GM13976 (cell line): ENCODE data around the gene RBM8A.

Experiments used
- DNase-seq: peaks from one replicate; pipeline ENCODE4 v3.0.0; 2012; ENCODE audit warnings: low spot score
- CTCF ChIP-seq: IDR thresholded peaks from 2 replicates; pipeline ENCODE4 v1.5.1; 2012; ENCODE audit warnings: borderline replicate concordance, mild to moderate bottlenecking; ENCODE audit not compliant: insufficient read depth; ENCODE audit errors: extremely low read depth, missing control alignments, control extremely low read depth
- in situ Hi-C: fragments of 300-500 bp; cut with MboI; formaldehyde crosslinking; loops from one replicate; pipeline ENCODE4 v1.12.0; 2022; ENCODE audit warnings: low sequenced_read_pairs, mixed read lengths, inconsistent platforms; ENCODE audit not compliant: unreplicated experiment

The RBM8A gene

DNA sequence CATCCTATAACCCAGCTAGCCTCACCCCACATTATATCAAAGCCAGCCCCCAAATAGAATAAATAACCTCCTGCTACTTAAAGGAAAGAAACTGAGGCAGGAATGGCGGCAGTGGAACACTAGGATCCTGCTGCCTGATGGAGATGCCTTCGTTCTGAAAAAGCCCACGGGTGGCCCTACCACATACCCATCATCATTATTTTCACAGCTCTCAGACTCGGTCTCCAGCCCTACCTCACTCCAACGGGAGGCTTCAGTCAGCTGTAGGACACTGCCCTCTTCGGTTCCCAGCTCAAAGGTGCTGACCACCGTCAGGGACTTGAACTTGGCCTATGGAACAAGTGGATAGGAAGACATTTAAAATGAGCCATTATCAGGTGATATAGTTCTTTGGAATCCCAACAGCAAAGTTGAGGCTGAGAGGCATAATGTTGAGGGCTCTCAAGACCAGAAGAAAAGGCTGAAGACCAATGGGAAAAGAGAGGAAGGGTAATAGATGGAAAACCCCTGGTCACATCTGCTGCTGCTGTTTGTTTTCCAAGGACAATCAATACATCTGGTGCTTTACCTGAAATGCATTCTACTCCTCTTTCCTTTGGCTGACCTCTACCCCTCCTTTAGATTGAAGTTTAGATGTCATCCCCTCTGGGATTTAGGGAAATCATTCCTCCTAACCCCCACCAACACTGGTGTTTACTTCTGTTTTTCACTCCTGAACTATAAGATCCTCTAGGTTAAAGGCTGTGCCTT, 33.8 kb downstream of the RBM8A start:
- in situ Hi-C loops: loop anchor here (10.0 kb wide), 1 partner anchor 111 kb away; no protein-coding TSS in a partner anchor
- no peak for TF ChIP-seq CTCF
- no peak for DNase-seq

GRCh38 chr1:145892486-145893087, 34.7 kb downstream of the RBM8A start:
- in situ Hi-C loops: loop anchor here (10.0 kb wide), 1 partner anchor 112 kb away; no protein-coding TSS in a partner anchor
- no peak for DNase-seq
- no peak for TF ChIP-seq CTCF

GRCh38 chr1:145891587-145892485, 35.4 kb downstream of the RBM8A start:
- in situ Hi-C loops: loop anchor here (10.0 kb wide), 1 partner anchor 113 kb away; no protein-coding TSS in a partner anchor
- peak; percentile 85 for TF ChIP-seq CTCF
- DNase-seq: peak; percentile 75

DNA sequence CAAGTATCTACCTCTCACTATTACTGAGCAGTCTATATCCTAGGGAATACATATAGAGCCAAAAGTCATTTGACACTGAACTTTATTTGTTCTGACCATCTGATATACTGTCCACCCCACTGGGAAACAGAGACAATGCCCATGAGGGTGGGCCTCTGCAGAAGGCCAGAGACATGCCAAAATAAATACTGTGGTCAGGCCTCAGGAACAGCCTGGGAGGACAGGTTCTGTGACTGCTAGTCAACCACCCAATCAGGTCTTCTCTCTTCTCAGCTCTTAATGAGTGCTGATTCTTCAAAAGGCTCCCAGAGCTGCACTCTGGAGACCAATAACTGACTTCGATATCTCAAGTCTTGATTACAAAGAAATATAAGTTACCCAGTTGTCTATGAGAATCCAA, 36.1 kb downstream of the RBM8A start:
- in situ Hi-C loops: loop anchor here (10.0 kb wide), 1 partner anchor 114 kb away; no protein-coding TSS in a partner anchor
- DNase-seq: no peak

GRCh38 chr1:145889722-145890121, 37.6 kb downstream of the RBM8A start:
- in situ Hi-C loops: loop anchor here (10.0 kb wide), 1 partner anchor 115 kb away; no protein-coding TSS in a partner anchor
- DNase-seq: no peak
- no peak for TF ChIP-seq CTCF

More for the DNA sequence above, 36.1 kb downstream of the RBM8A start:
- TF ChIP-seq CTCF: no peak

DNA sequence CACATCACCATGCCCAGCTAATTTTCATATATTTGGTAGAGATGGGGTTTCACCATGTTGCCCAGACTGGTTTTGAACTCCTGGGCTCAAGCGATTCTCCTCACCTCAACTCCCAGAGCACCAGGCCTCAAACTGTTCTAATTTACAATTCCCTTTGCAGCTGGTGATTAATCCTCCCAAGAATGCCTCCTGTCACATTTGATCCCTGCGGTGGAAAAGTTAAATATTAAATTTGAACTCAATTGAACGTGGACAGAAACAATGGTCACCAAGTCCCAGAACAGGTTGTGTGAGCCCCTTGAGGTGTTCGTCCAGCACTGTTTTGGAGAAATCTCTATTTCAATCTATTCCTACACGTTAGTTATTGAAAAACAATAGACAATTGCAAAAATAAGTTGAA, 39.7 kb downstream of the RBM8A start:
- no peak for TF ChIP-seq CTCF
- no peak for DNase-seq
- in situ Hi-C loops: no loop called here
